Esophagus muscularis mucosa (tissue), 3 donors: ENCODE measurements around the gene BNC2.

ENCODE experiments used
- CTCF ChIP-seq, 3 experiments: fragments of 200-600 bp in 2 of 3; fragments of 450-650 bp in 1 of 3; sonication (generic) in 2 of 3; IDR thresholded peaks; one replicate each; pipeline ENCODE4 v1.5.1; 2017 to 2019; ENCODE audit warnings: antibody characterized with exemption in 3 of 3, mild to moderate bottlenecking in 2 of 3, moderate library complexity in 1 of 3
- POLR2A ChIP-seq: fragments of 450-650 bp; IDR thresholded peaks from one replicate; pipeline ENCODE4 v1.6.1; 2017; ENCODE audit warnings: antibody characterized with exemption, moderate library complexity, mild to moderate bottlenecking, low read depth
- POLR2AphosphoS5 ChIP-seq, 2 donors: sonication (generic); formaldehyde crosslinking; IDR thresholded peaks; one replicate each; pipeline ENCODE4 v1.6.1; 2017; ENCODE audit warnings: antibody characterized with exemption in 2 of 2

GRCh38 chr9:16626577-16627130 lies 243.8 kb downstream of the BNC2 start:
- TF ChIP-seq CTCF (IDR thresholded peaks at IDR 0.05), result no peak
- TF ChIP-seq POLR2AphosphoS5 (IDR thresholded peaks at IDR 0.05), result peak; percentile 8 to 9
- no peak for TF ChIP-seq POLR2A
